Immature natural killer cell (primary cell): Measurements from ENCODE around the gene TSHZ2. TPM values are rescaled to one million over a fixed set of nuclear protein-coding genes. Genes with fewer than 3 reads are reported as not detected.

Experiments
- DNase-seq, 3 donors: peaks; one replicate each; pipeline ENCODE4 v3.0.0; 2022; ENCODE audit warnings: mixed read lengths in 1 of 3
- H3K27ac Mint-ChIP-seq, 6 donors: one replicate each; pipeline ENCODE4 v1.8.0; 2020; ENCODE audit warnings: mixed read lengths in 6 of 6, mild to moderate bottlenecking in 5 of 6, inconsistent platforms in 4 of 6, moderate library complexity in 3 of 6
- H3K27me3 Mint-ChIP-seq, 3 donors: one replicate each; pipeline ENCODE4 v1.8.0; 2020 to 2021; ENCODE audit warnings: low read depth in 3 of 3, mild to moderate bottlenecking in 3 of 3, mixed read lengths in 3 of 3, moderate library complexity in 3 of 3, inconsistent platforms in 1 of 3
- H3K36me3 Mint-ChIP-seq, 3 donors: one replicate each; pipeline ENCODE4 v1.8.0; 2020; ENCODE audit warnings: mixed read lengths in 3 of 3, inconsistent platforms in 2 of 3, mild to moderate bottlenecking in 2 of 3
- H3K4me1 Mint-ChIP-seq, 2 donors: one replicate each; pipeline ENCODE4 v1.8.0; 2020; ENCODE audit warnings: inconsistent platforms in 2 of 2, mild to moderate bottlenecking in 2 of 2, mixed read lengths in 2 of 2, moderate library complexity in 1 of 2
- H3K4me3 Mint-ChIP-seq, 5 donors: one replicate each; pipeline ENCODE4 v1.8.0; 2020; ENCODE audit warnings: mild to moderate bottlenecking in 5 of 5, mixed read lengths in 5 of 5, inconsistent platforms in 3 of 5, moderate library complexity in 3 of 5
- H3K9me3 Mint-ChIP-seq, 6 donors: one replicate each; pipeline ENCODE4 v1.8.0; 2020; ENCODE audit warnings: mild to moderate bottlenecking in 6 of 6, mixed read lengths in 6 of 6, inconsistent platforms in 4 of 6, moderate library complexity in 3 of 6
- polyA plus RNA-seq, 3 donors: library from polyadenylated mRNA; unstranded; fragments of 300-500 nt; fragmentation: Illumina TruSeq; gene quantifications; one replicate each; pipeline ENCODE4 v1.2.3, GENCODE V29; 2021

TSHZ2 gene
- polyA plus RNA-seq, 3 donors from 2014 or later, result not detected

DNA sequence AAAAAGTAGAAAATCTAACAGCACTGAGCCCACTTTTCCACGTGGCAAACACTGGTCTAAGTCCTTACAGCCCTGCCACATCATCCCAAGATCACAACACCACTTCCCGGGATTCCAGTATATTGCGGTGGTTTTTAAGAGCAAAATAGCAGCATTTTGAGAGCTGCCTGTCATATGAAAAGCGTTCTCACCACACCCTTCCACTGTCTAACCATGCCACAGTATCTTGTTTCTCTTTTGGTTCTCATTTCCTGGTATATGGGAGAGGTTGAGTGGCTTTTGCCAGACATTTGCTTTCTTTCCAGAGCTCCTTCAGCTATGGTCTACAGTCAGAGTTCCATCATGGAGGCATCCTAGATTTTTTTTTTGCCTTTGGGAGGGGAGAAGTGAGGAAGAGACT, 243.0 kb downstream of the TSHZ2 start:
- Mint-ChIP-seq H3K9me3 (no peaks in the 10 kb centered on the region), H3K27me3 (peaks cover 3 to 8% (median 7%) of the 10 kb centered on the region in 3 donors), H3K27ac (no peak overlapping the region), H3K4me1 (peaks cover 0 to 8% of the 10 kb centered on the region in 2 donors), H3K4me3 (no peak overlapping the region), H3K36me3 (no peaks in the 10 kb centered on the region)
- no peak for DNase-seq

DNA sequence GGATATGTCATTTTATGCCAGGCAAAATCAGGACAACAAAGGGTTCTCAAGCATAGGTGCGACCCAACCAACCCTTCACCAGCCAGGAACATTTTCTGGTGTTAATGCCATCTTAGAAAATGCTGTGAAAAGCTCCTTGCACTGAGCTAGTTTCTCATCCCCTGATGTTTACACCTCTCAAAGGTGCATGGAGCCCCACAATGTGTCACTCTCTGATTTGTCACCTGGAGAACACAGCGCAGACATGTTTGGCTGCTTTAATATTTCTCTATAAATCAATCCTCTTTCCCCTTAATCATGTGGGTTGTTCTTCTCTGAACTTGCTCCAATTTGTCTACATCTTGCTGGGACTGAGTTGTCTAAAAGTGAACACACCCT, 244.3 kb downstream of the TSHZ2 start:
- DNase-seq, result no peak
- H3K4me3 Mint-ChIP-seq, result no peak overlapping the region
- no peaks in the 10 kb centered on the region for H3K36me3 Mint-ChIP-seq
- peaks cover 0 to 8% of the 10 kb centered on the region in 2 donors for H3K4me1 Mint-ChIP-seq
- peaks cover 3 to 9% (median 8%) of the 10 kb centered on the region in 3 donors for H3K27me3 Mint-ChIP-seq
- H3K9me3 Mint-ChIP-seq, result no peaks in the 10 kb centered on the region
- no peak overlapping the region for H3K27ac Mint-ChIP-seq

DNA sequence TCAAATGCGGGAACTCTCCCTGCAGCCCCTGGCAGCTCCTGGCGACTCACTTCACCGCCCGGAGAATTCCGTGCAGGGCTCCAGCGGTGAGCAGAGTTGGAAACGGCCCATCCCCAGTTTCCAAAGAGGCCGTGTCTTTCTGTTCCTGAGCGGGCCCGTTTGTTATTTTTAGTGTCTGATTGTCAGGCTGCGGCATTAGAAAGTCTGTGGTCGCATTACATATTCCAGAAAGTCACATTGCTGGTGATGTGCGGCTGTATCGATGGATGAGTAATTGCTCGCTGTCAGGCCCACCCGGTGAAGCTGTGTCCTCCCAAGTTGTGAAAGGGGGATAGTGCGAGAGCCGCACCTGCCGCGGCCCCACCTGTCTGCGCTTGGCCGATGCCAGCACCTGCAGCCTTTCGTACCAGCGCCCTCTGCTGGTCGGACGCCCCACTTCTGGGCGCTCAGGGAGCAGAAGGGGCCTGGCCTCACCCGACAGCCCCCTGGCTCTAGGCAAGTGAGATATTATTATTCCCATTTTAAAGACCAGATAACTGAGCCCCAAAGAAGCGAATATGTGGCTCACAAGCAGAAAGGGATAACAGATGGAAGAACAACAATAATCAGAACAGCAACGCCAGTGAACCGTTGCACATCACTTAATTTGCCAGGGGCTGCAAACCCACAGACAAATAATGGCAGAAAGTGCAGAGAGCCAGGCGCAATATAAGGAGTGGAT, 244.9 kb downstream of the TSHZ2 start:
- Mint-ChIP-seq H3K4me3 (peak overlapping the region in 1 of 5 donors; percentile 15), H3K27me3 (peaks cover 3 to 9% (median 8%) of the 10 kb centered on the region in 3 donors), H3K36me3 (no peaks in the 10 kb centered on the region), H3K27ac (no peak overlapping the region), H3K9me3 (no peaks in the 10 kb centered on the region), H3K4me1 (peaks cover 0 to 8% of the 10 kb centered on the region in 2 donors)
- peak; percentile 39 to 54 (median 44) for DNase-seq

DNA sequence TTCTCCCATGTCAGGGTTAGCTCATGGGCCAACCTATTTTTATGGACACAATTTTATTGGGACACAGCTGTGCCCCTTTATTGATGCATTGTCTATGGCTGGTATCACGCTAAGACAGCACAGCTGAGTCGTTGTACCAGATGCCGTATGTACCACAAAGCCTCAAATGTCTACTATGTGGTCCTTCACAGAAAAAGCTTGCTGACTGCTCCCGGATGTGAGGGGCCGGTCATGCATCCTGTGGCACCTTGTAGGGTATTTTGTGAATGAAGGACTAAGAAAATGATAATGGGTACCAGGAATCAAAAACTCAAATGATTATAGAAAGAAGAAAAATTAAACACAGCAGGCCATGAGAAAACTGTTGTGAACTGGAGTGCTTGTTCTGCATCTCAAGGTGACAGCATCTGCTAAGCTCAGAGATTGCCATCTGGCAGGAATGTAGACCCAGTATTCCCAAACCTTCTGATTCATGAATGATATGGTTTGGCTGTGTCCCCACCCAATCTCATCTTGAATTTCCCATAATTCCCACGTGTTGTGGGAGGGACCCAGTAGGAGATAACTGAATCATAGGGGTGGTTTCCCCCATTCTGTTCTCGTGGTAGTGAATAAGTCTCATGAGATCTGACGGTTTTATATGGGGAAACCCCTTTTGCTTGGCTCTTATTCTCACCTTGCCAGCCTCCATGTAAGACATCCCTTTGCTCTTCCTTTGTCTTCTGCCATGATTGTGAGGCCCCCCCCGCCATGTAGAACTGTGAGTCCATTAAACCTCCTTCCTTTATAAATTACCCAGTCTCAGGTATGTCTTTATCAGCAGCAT, 248.5 kb downstream of the TSHZ2 start:
- no peak for DNase-seq
- H3K4me3 Mint-ChIP-seq, result no peak overlapping the region
- no peaks in the 10 kb centered on the region for H3K36me3 Mint-ChIP-seq
- H3K27me3 Mint-ChIP-seq, result peaks cover 0 to 4% (median 2%) of the 10 kb centered on the region in 3 donors
- H3K4me1 Mint-ChIP-seq, result peaks cover 0 to 4% of the 10 kb centered on the region in 2 donors
- H3K9me3 Mint-ChIP-seq, result no peaks in the 10 kb centered on the region
- no peak overlapping the region for H3K27ac Mint-ChIP-seq

DNA sequence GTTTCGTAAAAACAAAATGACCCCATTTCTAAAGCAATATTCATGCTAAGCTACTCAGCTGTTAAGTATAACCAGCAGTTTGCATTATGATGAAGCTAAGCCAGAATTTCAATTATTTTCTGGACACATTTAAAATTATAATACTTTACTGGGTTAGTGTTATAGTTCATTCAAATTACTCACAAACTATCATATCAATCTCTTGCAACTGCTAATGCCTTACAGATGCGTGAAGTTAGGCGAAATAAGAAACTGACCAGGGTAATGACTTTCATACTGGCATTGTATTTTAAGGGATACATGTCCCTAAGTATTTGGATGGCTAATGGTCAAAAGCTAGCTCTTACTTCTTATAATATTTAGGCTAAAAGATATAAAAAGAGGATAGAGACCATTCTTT, 249.6 kb downstream of the TSHZ2 start:
- Mint-ChIP-seq H3K4me1 (peaks cover 0 to 4% of the 10 kb centered on the region in 2 donors), H3K4me3 (no peak overlapping the region), H3K9me3 (no peaks in the 10 kb centered on the region), H3K27me3 (peaks cover 0 to 7% (median 2%) of the 10 kb centered on the region in 3 donors), H3K27ac (no peak overlapping the region), H3K36me3 (no peaks in the 10 kb centered on the region)
- no peak for DNase-seq

DNA sequence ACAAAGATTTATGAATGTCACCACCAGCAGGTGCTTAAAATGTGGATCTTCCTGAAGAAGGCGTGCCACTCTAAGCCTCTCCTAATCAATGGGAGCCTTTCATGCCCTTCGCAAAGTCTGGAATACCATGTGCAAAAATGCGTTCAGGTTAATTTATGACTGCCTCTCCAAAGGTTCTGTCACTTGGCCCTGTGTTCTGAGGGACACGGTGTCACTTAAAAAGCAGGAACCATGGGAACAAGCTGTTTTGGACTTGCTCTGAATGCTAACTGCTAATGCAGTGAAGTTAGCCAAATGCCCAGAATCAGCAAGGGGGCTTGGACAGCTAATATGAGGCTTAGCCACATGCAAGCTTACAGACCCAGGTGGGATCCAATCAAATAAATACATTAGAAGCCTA, 250.3 kb downstream of the TSHZ2 start:
- Mint-ChIP-seq H3K4me1 (no peaks in the 10 kb centered on the region), H3K9me3 (no peaks in the 10 kb centered on the region), H3K27me3 (peaks cover 0 to 4% (median 2%) of the 10 kb centered on the region in 3 donors), H3K36me3 (no peaks in the 10 kb centered on the region), H3K4me3 (no peak overlapping the region), H3K27ac (peak overlapping the region in 1 of 6 donors; percentile 32)
- DNase-seq, result no peak

DNA sequence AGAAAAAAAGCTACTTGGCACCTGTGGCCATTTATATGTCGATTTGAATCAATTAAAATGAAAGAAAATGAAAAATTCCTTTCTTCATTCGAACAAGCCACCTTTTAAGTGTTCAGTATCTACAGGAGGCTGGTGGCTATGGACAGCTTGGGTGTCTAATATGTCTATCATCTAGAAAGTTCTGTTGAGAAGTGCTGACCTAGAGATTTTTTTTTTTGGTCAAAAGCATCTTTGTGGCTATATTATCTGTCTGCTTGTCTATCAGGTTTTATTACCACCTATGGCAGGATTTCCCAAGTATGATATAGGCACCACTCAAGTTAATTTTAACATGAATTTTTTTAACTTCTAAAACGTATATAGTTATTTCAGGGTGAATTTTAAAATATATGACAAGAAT, 250.8 kb downstream of the TSHZ2 start:
- Mint-ChIP-seq H3K9me3 (no peaks in the 10 kb centered on the region), H3K27me3 (peaks cover 2 to 4% (median 3%) of the 10 kb centered on the region in 3 donors), H3K4me3 (no peak overlapping the region), H3K27ac (no peak overlapping the region), H3K4me1 (no peaks in the 10 kb centered on the region), H3K36me3 (no peaks in the 10 kb centered on the region)
- no peak for DNase-seq

DNA sequence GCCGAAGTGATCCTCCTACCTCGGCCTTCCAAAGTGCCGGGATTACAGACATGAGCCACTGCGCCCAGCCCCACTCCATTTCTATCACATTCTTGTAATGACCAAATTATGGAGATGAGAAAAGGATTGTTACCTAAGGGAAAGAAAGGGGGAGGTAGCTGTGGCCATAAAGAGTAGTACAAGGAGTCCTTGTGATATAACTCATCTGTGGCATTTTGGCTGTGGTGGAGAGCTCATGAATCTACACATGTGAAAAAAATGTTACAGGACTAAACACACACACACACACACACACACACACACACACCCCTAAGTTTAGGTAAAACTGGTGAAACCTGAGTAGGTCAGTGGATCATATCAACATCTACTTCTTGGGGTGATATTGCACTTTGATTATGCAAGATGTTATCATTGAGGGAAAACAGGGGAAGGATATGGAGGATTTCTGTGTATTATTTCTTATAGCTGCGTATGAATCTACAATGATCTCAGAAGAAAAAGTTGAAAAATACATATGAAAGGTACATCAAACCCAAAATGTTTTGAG, 251.5 kb downstream of the TSHZ2 start:
- Mint-ChIP-seq H3K4me1 (no peaks in the 10 kb centered on the region), H3K27ac (no peak overlapping the region), H3K36me3 (no peaks in the 10 kb centered on the region), H3K4me3 (no peak overlapping the region), H3K27me3 (peaks cover 2 to 6% (median 3%) of the 10 kb centered on the region in 3 donors), H3K9me3 (no peaks in the 10 kb centered on the region)
- DNase-seq, result no peak

DNA sequence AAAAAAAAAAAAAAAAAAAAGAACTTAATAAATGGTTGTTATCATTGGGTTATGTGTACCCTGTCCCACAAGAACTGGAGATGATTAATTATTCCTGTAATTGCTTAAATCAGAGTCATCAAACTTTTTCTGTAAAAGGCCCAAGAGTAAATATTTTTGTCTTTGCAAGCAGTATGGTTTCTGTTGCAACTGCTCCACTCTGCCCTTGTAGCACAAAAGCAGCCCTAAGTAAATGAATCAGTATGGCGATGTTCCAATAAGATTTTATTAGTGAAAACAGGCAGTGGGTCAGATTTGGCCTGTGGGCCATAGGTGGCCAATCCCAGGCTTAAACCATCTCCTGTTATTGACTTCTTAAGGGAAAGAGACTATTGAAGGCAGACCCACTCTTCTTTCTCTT, 252.7 kb downstream of the TSHZ2 start:
- Mint-ChIP-seq H3K9me3 (no peaks in the 10 kb centered on the region), H3K36me3 (no peaks in the 10 kb centered on the region), H3K4me3 (no peak overlapping the region), H3K27ac (no peak overlapping the region), H3K4me1 (no peaks in the 10 kb centered on the region), H3K27me3 (peaks cover 2 to 12% (median 3%) of the 10 kb centered on the region in 3 donors)
- no peak for DNase-seq

DNA sequence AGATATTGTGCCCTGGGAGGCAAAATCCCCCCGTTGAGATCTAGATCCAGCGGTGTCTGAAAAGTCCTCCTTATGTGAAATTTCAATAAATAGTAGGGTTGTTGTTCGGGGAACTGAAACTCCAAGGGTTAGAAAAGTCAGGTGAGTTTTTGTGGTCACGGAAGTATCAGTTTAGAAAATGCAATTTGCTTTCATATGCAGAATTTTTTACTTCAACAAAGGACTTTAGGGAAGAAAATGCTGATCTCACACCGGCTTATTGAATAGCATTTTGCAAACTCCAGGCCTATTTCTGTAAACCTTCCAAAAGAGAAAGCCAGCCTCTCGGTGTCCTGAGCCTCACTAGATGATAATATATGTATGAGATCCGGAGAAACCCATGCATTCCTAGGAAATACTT, 254.7 kb downstream of the TSHZ2 start:
- H3K27ac Mint-ChIP-seq, result no peak overlapping the region
- H3K4me3 Mint-ChIP-seq, result no peak overlapping the region
- H3K27me3 Mint-ChIP-seq, result peaks cover 0 to 23% (median 3%) of the 10 kb centered on the region in 3 donors
- H3K4me1 Mint-ChIP-seq, result no peaks in the 10 kb centered on the region
- no peaks in the 10 kb centered on the region for H3K9me3 Mint-ChIP-seq
- no peaks in the 10 kb centered on the region for H3K36me3 Mint-ChIP-seq
- DNase-seq, result no peak

DNA sequence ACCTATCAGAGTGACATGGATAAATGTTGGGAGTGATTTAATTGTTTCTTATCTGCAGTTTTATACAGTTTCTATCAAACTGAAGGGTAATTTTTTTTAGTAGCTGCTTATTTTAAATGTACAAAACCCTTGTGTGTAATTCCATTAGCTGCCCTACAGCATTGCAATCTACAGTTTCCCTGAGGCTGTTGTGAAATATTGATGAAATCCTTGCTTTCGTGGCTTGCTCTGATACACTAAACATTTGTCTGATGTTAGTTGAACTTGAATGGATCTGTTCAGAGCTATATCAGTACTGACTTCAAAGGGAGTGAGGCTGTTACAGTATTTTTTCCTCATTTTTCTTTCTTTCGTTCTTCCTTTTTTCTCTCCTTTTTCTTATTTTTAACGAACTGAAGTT, 255.4 kb downstream of the TSHZ2 start:
- no peaks in the 10 kb centered on the region for H3K36me3 Mint-ChIP-seq
- no peaks in the 10 kb centered on the region for H3K4me1 Mint-ChIP-seq
- no peak overlapping the region for H3K4me3 Mint-ChIP-seq
- H3K9me3 Mint-ChIP-seq, result no peaks in the 10 kb centered on the region
- no peak overlapping the region for H3K27ac Mint-ChIP-seq
- peaks cover 0 to 23% (median 6%) of the 10 kb centered on the region in 3 donors for H3K27me3 Mint-ChIP-seq
- DNase-seq, result no peak

DNA sequence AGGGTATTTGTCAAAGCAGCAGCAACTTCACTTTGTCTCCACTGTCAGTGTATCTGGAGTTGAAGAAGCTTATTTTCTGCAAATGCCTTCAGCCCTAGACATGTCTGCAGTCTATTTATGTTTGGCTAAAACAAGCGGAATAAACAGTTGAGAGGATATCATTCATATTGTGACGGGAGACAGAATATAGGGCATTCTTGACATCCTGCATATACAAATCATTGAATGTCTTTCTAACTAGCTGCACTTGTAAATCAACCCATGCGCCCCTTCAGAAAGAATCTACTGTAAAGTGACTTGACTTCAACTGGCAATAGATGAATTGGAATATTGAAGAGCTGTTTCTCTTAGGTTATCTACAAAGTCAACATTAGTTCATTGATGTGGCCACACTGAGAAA, 258.9 kb downstream of the TSHZ2 start:
- no peak for DNase-seq
- H3K9me3 Mint-ChIP-seq, result no peaks in the 10 kb centered on the region
- no peak overlapping the region for H3K27ac Mint-ChIP-seq
- H3K4me3 Mint-ChIP-seq, result no peak overlapping the region
- no peaks in the 10 kb centered on the region for H3K4me1 Mint-ChIP-seq
- H3K27me3 Mint-ChIP-seq, result peaks cover 0 to 22% (median 9%) of the 10 kb centered on the region in 3 donors
- H3K36me3 Mint-ChIP-seq, result no peaks in the 10 kb centered on the region

DNA sequence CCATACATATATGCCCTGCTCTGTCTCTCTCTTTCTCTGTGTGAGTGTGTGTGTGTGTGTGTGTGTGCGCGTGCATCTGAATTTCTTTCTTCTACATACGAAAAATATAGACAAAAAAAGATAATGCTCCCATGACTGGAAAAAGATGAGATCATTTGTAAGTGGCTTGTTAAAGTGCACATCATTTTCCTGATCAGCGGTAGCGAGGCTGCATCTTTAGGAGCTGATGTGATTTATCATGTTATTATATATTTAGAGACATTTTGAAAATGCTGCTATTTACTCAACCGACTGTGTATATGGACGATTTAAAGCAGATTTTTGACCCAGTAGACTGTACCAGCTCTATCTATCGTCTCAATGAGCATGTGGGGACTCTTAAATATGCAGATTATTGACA, 265.3 kb downstream of the TSHZ2 start:
- Mint-ChIP-seq H3K9me3 (peaks cover 0 to 2% (median 0%) of the 10 kb centered on the region in 6 donors), H3K4me3 (no peak overlapping the region), H3K27me3 (peaks cover 2 to 5% (median 3%) of the 10 kb centered on the region in 3 donors), H3K27ac (no peak overlapping the region), H3K4me1 (no peaks in the 10 kb centered on the region), H3K36me3 (no peaks in the 10 kb centered on the region)
- no peak for DNase-seq

DNA sequence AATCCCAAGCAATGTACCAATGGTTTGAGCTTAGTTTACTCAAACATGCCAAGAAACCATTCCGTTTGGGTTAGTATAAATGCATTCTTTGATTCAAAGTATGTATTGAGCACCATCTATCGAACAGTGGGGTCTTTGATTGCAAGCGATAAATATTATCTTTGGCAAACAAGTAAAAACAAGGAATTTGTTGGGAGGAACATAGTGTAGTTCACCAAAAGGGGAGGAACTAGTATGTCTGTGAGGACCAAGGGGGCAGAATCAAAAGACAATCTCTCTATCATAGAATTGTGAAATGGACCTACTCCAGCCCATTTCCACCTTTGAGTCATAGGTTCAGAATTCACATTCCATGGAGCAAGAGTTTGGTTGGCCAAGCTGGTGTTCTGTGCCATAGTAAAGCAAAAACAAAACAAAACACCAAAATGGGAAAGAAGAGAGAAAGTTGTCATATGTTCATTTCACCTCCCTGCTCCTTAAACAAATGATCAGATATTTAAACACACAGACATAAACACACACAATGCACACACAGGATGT, 266.0 kb downstream of the TSHZ2 start:
- DNase-seq, result no peak
- Mint-ChIP-seq H3K27me3 (peaks cover 0 to 10% (median 5%) of the 10 kb centered on the region in 3 donors), H3K27ac (no peak overlapping the region), H3K4me1 (no peaks in the 10 kb centered on the region), H3K9me3 (peaks cover 0 to 2% (median 0%) of the 10 kb centered on the region in 6 donors), H3K4me3 (no peak overlapping the region), H3K36me3 (no peaks in the 10 kb centered on the region)
